ENCODE data around the gene NCMAP.

The NCMAP gene

GRCh38 chr1:24622218-24622617, 66.3 kb downstream of the NCMAP start:
- no peak for DNase-seq (ENCODE audit: low spot score)

GRCh38 chr1:24632832-24633175, 76.9 kb downstream of the NCMAP start:
- DNase-seq (ENCODE audit: low spot score), result no peak

DNA sequence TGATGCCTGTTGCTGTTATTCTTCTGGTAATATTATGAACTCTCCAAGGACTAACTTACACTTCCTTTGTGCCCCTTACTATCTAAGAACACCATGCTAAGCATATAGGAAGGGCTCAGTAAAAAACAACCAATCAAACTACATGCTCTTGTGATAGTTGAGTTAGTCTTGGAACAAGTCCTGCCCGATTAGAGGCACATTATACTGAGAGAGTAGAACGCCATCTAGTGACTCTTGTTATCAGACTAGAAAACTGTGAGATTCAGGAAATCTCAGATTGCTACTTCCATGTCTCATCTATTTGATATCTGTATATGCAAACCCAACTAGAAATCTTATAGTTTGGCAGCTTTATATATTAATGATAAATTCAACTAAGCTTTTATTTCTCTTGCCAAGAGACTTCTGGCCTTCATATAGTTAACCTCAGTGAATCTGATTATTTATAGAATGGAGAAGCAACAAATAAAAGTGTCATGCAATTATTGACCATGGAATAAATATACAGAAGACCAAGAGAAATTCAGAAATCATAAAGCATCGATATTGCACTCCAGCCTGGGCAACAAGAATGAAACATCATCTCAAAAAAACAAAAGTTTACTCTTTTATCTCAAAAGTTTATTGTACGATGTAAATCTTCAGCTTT, 79.4 kb downstream of the NCMAP start:
- peak; percentile 87 for DNase-seq (ENCODE audit: low spot score)

DNA sequence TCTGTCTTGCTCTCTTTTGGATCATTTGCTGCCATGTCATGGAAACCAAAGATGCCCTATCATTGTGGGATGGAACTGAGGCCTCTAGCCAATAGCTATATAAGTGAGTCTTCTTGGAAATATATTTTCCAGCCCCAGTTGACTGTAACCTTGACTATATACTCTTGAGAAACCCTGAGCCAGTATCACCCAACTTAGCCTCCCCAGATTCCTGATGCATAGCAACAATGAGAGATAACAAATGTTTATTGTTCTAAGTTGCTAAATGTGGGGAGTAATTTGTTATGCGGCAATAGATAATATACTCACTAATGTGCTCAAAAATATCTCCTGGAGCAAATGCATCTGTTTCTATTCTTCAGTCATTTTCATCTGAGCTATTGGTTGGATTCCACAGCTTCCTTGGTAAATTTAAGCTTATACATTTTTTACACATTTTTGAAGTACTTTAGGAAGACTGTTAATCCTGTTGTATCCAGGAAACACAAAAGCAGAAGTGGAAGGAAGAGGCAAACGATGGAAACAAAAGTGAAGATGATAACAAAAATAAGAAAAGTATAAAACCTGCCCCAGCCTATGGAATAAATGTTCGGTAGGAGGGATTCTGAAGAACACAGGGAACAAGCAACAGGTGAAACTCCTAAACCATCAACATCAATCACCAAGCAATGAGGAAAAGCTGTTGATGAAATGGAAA, 80.9 kb downstream of the NCMAP start:
- no peak for DNase-seq (ENCODE audit: low spot score)

GRCh38 chr1:24639094-24639493, 83.2 kb downstream of the NCMAP start:
- no peak for DNase-seq (ENCODE audit: low spot score)

DNA sequence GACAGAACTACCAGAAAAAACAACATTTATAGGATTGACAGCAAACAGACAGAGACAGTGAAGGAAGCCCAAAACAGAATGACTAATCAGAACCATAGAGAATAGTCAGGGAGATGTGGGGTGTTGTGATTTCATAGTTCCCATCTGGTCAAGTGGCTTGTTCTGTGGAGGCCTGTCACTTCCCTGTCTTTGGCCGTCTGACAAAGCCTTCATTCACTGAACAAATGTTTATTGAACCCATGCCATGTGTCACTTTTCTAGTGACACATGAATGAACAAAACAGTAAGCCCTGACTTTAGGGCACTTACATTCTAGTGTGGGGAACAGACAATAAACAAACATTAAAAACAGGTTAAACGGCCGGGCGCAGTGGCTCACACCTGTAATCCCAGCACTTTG, 84.0 kb downstream of the NCMAP start:
- DNase-seq (ENCODE audit: low spot score), result no peak

GRCh38 chr1:24640288-24640687, 84.4 kb downstream of the NCMAP start:
- DNase-seq (ENCODE audit: low spot score), result no peak

DNA sequence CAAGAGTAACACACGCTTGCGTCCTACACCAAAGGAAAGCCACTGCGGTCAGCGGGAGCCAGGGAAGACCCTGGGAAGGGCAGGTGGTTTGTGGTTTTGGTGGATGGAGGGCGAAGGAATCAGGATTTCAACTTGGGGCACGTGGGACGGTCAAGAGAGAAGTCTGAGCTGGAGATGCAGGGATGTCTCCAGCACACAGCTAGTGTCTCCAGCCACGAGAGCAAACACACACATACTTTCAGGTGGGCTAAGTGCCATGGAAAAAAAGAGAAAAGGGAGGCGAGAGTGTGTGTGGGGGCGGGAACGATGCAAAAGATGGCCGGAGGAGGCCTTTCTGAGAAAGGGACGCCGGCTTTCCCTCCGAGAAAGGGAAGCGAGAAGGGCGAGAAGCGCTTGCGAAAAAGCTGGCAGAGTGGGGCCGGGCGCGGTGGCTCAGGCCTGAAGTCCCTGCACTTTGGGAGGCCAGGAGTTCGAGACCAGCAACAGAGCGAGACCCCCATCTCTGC, 85.8 kb downstream of the NCMAP start:
- DNase-seq (ENCODE audit: low spot score), result peak; percentile 24

DNA sequence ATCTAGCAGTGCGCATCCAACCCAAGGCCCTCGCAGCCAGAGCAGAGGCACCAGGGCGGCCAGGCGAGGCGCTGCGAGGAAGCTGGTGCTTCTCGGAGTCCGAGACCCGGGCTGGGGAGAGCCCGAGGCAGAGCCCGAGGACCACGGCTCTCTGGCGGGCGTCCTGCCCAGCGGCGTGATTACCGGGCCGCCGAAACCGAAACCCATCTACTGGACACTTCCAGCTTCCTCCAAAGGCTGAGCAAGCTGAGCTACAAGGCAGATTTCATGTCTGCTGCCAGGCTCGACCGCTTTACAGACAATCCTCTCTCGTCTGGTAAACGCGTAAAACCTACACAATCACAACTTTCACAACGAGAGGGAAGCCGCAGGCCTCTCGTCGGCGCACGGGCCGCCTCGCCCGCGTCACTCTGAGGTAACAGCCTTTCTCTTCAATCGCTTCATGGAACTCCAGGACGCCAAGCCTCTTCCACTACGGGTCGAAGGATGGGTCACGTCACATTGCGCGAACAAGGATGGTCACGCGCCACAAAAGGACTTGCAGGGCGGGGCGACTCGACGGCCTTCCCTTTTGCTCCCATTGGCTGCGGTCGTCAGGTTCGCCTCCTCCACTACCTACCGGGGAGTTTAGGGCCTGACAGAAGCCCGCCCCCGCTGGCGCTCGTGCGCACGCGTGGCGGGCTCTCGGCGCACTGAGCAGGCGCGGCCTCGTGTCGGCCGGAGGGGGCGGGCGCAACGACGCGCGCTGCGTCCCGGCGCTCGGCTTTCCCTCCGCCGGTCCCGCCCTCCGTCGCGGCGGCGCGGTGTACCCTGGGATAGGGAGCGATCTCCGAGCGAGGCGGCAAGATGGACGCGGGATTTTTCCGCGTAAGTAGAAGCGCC, 86.8 kb downstream of the NCMAP start, which contains the start of gene SRRM1:
Gene SRRM1 (plus strand): TSS at position 822 of the 882 bp plus-strand sequence. CDS start 25 bp downstream, at position 847.
- DNase-seq (ENCODE audit: low spot score), result peak; percentile 100

- DNase-seq (ENCODE audit: low spot score), result no peak
Measured at GRCh38 chr1:24643363-24644099, 87.6 kb downstream of the NCMAP start.

DNA sequence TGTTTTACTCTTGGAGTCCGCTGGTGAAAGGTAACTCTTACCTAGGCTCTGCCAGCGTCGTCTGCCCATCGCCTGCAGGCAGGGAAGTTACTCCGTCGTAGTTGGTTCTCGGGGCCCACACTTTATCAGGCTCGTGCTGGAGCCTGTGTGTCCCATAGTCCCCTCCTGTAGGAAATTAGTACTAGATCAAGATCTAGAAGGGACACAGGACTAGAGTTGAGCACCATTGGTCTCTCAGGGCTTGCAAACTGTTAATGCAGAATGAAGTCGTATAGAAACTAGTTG, 88.2 kb downstream of the NCMAP start:
- no peak for DNase-seq (ENCODE audit: low spot score)

DNA sequence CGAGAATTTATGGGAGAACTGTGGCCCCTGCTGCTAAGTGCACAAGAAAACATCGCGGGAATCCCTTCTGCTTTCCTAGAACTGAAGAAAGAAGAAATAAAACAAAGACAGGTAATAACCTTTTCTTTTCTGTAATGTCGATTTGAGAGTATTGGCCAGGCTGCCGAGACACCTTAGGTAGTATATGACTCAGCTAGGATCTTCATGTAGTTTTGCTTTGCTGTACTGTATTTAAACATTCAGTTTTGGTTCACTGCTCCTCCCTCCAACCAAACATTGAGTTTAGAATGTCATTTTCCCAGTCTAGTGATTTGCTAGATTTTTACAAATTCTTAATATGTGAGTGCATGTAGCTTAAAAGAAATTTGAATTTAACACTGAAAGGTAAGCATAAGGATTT, 93.0 kb downstream of the NCMAP start:
- no peak for DNase-seq (ENCODE audit: low spot score)

DNA sequence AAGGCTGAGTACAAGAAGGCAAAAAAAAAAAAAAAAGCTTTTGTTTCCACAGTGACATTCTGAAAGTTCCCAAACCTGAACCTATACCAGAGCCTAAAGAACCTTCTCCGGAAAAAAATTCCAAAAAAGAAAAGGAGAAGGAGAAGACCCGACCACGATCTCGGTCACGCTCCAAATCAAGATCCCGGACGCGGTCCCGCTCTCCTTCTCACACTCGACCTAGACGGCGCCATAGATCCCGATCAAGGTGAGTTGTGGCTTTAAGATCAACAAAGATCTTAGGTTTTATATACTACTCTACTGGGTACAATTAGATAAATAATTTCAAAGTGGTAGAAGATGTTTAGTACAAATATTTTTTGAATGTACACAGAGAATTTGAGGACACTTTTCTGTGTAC, 96.5 kb downstream of the NCMAP start:
- no peak for DNase-seq (ENCODE audit: low spot score)

DNA sequence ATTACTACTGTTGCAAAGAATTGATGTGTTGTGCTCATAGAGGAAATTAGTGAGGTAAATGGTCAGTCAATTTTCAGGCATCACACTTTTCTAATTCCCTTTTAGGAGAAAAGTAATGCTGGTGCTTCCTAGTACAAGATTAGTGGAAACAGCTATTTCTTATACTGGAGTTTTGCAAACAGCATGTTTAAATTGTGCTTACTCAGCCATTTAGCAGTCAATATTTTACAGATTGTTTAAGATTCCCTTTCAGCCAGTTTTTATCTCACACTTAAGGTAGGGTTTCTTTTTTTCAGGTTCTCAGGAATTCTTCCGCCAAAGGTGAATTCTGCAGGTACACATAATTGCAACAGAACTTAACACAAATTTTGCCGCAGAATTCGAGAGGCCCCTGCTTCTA, 98.1 kb downstream of the NCMAP start:
- DNase-seq (ENCODE audit: low spot score), result no peak

DNA sequence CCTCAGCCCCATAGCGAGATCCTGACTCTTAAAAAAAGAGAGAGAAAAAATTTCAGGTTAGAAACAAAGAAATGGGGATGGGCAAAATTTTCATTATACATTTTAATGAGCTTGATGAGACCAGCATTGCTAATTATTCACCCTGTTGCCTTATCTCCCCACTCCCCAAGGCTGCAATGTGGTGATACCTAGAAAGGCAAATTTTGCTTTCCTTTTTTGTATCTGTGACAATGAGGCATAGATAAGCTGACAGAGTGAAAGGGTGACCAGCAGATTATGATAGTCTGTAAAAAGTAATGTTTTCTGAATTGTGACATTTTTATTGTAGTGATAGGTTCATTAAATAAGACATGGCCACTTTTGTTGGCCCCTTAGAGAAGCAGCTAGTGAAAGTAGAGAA, 100.2 kb downstream of the NCMAP start:
- no peak for DNase-seq (ENCODE audit: low spot score)

- DNase-seq (ENCODE audit: low spot score), result no peak
Measured at GRCh38 chr1:24657781-24658180, 101.9 kb downstream of the NCMAP start.
